Activated CD4-positive, CD25-positive, alpha-beta regulatory T cell (primary cell): ENCODE results near the gene MRPS17.

Source experiments
- DNase-seq, 4 experiments: peaks; one replicate each; lab custom pipeline; 2025; lab: John Stamatoyannopoulos, UW

Gene MRPS17

GRCh38 chr7:55970978-55971377 is 19.3 kb downstream of the MRPS17 start:
- no peak for DNase-seq

DNA sequence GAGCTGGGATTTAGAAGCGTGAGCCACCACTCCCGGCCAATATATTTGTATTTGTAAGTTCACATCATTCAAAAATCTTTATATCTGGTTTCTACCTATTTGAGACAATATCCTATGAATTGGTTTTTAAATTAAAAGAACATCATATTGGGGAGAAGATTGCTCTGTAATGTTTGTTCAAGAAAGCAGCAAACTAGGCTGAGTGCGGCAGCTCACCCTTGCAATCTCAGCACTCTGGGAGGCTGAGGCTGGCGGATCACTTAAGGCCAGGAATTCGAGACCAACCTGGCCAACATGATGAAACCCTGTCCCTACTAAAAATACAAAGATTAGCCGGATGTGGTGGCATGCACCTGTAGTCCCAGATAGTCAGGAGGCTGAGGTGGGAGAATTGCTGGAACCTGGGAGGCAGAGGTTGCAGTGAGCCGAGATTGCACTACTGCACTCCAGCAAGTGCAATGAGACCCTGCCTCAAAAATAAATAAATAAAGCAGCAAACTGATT is 22.1 kb downstream of the MRPS17 start:
- DNase-seq = no peak

DNA sequence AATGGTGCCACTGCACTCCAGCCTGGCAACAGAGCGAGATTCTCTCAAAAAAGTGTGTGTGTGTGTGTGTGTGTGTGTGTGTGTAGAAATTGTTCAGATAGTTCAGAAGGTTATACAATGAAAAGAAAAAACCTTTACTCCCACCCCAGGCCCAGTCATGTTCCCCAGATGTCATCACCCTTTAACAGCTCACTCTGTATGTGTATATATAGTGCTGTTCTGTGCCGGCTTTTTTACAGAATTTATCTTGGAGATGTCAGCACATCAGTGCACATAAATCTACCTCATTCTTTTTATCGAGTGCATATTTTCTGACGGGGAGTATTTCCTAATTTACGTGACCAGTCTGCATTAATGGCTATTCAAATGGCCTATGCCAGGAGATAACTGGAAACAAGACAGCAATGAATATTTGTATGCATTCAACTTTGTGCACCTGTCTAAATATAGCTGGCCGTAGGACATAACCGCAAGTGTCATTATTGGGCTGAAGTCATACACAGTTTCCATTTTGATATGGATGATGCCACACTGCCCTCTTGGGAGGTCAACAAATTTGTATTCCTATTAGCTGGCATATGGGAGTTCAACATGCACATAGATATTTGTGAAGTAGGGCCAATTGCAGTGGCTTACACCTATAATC is 24.4 kb downstream of the MRPS17 start:
- no peak for DNase-seq

DNA sequence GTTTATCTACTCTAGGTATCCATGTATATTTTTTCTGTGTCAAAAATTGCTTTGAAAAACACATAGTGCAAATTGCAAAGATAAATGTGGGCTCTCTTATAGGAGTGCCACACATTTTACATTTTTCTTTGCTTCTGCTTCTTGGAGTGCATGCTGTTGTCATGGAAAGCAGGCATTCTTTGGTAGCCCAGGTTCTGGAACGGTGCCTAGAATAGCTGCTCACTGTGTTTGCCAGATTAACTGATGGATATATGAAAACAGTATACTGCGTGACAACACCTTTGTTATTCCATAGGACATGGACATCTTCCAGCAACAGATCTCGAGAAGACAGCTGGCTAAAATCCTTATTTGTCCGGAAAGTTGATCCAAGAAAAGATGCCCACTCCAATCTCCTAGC is 26.2 kb downstream of the MRPS17 start:
- no peak for DNase-seq

DNA sequence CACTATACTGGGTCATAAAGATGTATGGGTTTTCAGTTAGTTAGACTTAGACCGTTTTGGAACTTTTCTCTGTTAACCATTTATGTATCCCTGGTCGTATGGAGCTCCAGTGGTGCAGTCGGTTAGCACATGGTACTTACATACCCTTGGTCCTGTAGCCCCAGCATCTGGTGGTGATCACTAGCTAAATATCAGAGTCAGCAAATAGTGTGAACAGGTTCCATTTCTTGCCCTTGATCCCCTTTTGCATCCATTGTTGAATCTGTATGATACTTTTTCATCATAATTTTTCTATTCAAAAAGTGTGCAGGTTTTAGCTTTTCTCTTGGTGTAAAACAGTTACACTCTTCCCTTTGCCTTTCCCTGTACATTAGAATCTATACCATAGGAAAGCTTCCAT is 28.6 kb downstream of the MRPS17 start:
- no peak for DNase-seq

DNA sequence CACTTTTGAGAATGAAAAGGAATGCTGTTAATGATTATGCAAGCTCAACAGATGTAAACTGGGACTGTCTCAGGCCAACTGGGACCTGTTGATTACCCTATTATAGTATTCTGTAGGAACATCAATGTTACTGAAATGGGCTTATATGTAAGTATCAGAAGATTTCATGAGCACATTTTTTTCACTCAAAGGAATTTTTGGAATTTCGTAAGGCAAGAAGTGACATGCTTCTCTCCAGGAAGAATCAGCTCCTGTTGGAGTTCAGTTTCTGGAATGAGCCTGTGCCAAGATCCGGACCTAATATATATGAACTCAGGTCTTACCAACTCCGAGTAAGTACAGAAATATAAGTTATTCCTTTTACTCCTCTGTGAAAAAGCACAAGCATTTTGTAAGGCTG is 31.9 kb downstream of the MRPS17 start:
- no peak for DNase-seq

DNA sequence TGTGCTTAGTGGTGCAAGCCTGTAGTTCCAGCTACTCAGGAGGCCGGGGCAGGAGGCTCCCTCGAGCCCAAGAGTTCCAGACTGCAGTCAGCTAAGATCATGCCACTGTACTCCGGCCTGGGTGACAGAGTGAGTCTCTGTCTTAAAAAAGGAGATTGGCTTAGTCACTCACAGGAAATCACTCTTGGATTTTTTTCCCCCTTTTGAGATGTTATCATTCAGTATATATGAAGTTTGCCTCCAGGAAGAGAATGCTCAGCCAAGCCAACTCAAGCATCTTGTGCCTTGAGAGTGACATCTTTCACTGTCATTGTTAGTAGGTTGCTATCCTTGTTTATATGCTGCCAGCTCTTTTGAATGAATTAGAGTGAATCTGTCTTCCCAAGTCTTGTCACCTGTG is 40.7 kb downstream of the MRPS17 start:
- no peak for DNase-seq

DNA sequence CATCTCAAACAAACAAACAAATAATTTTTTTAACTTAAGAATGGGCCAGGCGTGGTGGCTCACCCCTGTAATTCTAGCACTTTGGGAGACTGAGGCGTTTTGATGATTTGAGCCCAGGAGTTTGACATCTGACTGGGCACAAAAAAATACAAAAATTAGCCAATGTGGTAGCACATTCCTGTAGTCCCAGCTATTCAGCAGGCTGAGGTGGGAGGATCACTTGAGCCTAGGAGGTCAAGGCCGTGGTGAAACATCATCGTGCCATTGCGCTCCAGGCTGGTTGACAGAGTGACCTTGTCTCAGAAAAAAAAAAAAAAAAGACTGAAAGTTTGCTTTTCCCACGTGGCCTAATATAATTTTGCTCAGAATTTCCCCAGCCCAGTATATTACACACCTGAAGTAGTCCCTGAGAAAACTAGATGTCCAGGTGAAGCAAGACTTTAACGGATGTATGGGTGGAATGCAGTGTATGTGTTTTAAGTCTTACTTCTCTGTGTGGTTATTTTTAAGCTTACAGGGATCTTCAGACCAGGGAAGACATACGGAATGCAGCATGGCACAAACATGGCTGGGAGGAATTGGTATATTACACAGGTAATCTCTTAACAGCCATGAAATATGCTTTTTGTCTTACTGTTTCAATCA is 45.3 kb downstream of the MRPS17 start:
- no peak for DNase-seq

DNA sequence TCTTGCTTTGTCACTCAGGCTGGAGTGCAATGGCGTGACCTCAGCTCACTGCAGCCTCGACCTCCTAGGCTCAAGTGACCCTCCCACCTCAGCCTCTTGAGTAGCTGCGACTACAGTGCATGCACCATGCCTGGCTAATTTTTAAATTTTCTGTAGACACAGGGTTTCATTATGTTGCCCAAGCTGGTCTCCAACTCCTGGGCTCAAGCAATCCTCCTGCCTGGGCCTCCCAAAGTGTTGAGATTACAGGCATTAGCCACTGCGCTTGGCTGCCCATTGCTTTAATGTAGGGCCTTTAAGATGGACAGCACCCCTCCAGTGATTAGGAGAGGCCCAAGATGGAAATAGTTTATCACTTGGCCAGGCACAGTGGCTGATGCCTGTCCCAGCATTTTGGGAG is 52.1 kb downstream of the MRPS17 start:
- DNase-seq = no peak
